DMS 273 (cell line): ENCODE measurements around the gene MSANTD7.
"Not testable (repeated sequence)": the region's sequence is repeated elsewhere in the genome, so short reads cannot be mapped to it uniquely, and the experiment has no call there.

ENCODE experiments used
- DNase-seq: peaks from one replicate; lab custom pipeline; 2025; ENCODE audit not compliant: unreplicated experiment; lab: John Stamatoyannopoulos, UW

MSANTD7 gene

GRCh38 chr10:14837003-14837756 lies 926 bp upstream of the MSANTD7 start:
- DNase-seq = peak; percentile 34

DNA sequence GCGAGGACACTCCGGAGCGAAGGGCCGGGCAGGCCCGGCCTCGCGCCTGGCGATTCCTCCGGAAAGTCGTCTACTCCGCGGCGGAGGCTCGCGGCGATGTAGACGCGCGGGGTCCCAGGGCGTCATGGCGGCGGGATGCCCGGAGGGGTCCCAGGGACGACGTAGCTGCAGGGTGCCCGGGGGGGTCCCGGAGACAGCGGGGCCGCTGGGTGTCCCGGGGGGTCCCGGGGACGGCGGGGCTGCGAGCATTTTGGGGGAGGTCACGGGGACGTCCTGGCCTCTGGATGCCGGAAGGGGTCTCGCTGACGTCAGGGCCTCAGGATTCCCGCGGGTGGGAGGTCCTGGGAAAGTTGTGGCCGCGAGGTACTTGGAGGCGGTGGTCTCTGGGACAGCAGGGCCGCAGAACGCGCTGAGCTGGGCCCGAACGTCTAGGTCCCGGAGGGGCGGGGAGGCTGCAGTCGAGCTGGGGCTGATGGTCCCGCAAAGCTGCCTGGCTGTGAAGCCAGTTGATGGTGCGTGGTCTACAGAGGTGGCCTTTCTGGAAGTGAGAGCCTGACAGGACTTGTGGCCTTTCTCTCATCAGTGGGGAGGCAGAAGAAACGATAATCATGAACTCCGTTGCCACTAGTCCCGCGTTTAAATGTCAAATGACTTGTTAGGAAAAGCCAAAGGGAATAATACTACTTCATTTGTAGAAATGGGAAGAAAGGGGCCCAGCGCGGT lies 637 bp downstream of the MSANTD7 start:
- DNase-seq = peak; percentile 46

GRCh38 chr10:14839305-14839695 lies 1.2 kb downstream of the MSANTD7 start:
- DNase-seq = peak; percentile 39

GRCh38 chr10:14840178-14840577 lies 2.1 kb downstream of the MSANTD7 start:
- no peak for DNase-seq

- DNase-seq = no peak
Measured at GRCh38 chr10:14843327-14843988, 5.4 kb downstream of the MSANTD7 start.

GRCh38 chr10:14844948-14845347 lies 6.8 kb downstream of the MSANTD7 start:
- DNase-seq = no peak

- no peak for DNase-seq
Measured at GRCh38 chr10:14852236-14852635, 14.1 kb downstream of the MSANTD7 start.

- no peak for DNase-seq
Measured at GRCh38 chr10:14855453-14855852, 17.3 kb downstream of the MSANTD7 start.

GRCh38 chr10:14858338-14858960 lies 20.3 kb downstream of the MSANTD7 start:
- no peak for DNase-seq

DNA sequence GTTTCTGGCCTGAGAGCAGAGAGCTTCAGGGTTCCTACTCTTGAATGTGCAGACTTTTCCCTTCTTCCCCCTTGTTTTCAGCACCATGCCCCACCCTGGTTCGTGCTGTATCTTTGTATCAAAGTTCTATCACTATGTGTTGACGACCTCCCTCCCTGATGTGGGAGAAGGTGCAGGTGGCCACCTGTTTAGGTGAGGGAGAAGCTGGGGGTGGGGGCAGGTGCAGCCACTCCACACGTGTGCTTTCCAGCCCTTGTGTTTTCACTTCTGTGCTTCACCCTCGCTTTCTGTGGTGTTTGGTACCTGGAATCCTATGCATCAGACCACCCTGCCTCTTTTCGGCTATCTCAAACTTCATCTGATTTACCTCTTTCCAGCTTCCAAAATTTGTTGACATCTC lies 20.9 kb downstream of the MSANTD7 start:
- DNase-seq = no peak

DNA sequence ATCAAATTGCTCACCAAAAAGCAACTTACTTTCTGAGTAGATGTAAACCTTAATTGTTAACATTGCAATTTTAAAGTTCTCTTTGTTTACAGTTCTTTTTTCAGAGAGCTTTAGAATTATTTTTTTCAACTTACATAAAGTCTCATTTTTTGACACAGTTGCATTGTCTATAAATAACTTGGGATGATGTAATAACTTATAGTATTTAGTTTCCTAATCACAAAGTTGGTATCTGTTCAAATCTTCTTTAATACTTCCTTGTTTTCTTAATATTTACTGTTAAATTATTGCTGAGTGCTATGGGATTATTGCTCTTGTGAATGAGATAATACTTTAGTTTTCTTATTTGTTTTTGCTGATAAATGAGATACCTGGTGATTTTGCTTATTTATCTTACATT lies 21.7 kb downstream of the MSANTD7 start:
- no peak for DNase-seq

DNA sequence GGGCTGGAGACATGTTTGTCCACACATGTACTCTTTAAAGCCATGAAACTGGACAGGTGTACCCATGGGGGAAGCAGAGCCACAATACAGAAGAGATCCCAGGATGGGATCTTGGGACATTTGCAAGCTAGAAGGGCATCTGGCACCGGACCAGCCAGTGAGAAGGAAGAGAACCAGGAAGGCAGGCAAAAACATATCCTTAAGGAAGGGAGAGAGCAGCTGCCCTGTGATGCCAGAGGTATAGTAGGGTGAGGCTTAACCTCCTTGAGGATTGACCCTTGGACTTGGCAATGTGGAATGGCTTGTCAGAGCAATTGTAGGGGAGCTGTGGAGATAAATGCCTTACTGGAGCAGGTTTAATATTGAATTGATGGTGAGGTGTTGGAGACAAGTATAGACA lies 22.7 kb downstream of the MSANTD7 start:
- no peak for DNase-seq

DNA sequence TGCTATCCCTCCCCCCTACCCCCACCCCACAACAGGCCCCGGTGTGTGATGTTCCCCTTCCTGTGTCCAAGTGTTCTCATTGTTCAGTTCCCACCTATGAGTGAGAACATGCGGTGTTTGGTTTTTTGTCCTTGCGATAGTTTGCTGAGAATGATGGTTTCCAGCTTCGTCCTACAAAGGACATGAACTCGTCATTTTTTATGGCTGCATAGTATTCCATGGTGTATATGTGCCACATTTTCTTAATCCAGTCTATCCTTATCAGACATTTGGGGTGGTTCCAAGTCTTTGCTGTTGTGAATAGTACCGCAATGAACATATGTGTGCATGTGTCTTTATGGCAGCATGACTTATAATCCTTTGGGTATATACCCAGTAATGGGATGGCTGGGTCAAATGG lies 26.4 kb downstream of the MSANTD7 start:
- not testable (repeated sequence) for DNase-seq

DNA sequence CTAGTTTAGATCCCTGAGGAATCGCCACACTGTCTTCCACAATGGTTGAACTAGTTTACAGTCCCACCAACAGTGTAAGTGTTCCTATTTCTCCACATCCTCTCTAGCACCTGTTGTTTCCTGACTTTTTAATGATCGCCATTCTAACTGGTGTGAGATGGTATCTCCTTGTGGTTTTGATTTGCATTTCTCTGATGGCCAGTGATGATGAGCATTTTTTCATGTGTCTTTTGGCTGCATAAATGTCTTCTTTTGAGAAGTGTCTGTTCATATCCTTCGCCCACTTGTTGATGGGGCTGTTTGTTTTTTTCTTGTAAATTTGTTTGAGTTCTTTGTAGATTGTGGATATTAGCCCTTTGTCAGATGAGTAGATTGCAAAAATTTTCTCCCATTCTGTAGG lies 26.8 kb downstream of the MSANTD7 start:
- not testable (repeated sequence) for DNase-seq

DNA sequence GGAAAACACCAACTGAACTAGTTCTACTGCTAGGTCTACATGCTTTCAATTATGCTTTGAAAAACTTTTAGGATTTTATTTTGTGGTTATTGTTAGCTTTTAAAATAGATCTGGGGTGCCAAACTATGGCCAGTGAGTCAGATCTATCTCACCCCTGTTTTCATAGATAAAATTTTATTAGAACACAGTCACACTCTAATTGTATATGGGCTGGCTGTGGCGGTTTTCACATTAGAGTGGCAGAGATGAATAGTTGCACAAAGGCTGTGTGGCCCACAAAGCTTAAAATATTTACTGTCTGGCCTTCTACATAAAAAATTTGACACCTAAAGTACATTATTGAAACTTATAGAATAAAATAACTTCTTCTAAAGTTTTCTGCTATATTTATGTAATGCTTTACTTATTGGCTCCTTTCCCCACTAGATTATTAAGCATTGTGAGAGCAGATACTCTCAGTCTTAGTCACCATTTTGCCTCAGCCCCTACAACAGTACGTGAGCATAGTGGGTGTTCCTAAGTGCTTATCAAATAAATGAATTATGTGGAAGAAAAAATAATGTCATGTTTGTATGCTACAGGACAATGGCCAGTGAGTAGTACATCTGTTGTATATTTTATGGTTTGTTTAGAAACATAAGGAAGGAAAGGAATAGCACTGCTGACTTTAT lies 35.1 kb downstream of the MSANTD7 start:
- DNase-seq = no peak

GRCh38 chr10:14875941-14876340 lies 37.8 kb downstream of the MSANTD7 start:
- no peak for DNase-seq

DNA sequence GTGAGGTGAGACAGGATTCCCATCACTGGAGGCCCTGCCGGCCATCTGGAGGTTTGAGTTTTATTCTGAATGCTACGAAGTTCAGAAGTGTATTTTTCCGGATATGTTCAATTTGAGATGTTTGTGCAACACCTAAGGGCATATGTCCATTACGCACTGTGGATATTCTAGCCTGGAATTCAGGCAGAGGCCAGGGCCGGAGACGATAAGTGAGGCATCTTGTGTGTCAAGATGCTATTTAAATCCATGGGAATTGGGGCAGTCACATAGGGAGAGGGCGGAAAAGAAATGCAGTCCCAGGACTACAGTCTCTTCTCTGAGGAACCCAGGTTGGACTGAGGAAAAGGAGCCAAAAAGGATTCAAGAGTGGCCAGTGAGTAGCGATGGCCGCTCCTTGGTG lies 38.7 kb downstream of the MSANTD7 start:
- DNase-seq = no peak

DNA sequence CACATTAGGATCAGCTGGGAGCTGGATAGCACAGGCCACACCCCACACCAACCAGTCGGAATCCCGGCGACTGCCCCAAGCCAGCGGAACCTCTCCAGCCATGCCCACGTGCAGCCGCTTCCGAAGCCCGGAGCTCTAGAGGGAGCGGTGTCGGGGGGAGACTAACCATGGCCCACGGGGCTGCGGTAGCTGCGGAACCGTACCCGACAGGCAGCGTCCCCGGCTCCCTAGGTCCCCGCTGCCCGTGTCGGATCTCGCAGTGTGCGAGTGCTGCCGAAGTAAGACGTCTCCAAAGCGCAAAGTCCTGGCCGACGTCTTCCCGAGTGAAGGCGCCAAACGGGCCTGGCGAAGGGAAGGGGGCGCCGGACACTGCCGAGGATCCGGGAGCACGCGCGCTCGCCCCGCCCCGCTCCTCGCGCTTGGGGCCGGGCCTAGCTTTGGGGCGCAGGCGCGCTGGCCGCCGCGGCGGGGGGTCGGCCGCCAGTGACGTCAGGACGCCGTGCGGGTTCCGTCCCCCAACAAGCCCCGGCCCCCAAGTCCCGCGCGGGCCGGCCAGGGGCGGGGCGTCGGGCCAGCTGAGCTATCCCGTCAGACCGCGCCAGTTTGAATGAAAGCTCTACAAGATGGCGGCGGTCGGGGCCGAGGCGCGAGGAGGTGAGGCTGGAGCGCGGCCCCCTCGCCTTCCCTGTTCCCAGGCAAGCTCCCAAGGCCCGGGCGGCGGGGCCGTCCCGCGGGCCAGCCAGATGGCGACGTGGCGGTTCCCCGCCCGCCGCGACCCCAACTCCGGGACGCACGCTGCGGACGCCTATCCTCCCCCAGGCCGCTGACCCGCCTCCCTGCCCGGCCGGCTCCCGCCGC lies 40.4 kb downstream of the MSANTD7 start, which contains the start of gene SUV39H2:
Gene SUV39H2, plus strand, starts transcription at position 601 of the 858 bp plus-strand sequence. Its CDS starts 23 bp downstream, at position 624.
- DNase-seq = peak; percentile 96

DNA sequence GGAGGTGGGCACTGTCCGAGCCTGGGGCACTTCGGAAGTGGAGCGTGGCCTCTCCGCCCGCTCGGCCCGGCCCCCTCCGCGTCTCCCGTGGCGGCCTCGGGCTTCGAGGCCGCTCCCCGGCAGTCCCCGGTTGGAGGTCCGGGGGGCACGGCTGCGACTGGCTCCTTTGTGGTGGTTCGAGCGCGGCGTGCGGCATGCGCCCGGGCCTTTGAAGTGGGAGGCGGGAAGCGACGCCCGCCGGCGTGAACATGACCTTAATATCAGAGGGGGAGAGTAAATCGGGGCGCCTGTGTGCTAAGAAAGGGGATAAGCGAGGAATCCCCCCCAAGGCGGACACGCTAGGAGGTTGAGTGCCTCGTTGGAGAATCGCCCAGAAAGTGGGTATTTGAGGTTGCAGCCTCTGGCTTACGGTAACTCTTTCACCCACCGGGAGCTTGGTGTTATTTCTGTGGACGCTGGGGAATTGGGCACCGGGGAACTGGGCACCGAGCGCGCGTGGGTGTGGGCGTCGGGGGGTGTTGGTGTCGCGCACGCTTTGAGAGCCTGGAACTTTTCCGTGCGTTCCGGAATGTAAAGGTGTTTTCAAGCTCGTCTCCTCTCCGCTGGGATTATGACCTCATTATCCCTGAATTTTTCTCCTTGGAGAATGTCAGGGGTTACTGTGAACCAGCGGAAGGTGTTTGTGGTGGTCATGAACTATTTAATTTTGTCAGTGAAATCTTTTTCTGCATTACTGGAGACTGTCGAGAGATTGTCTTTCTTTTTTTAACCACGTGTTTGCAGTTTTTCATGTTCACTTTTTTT lies 41.2 kb downstream of the MSANTD7 start:
- peak; percentile 64 for DNase-seq
